GM06990 (cell line): ENCODE data around the gene LILRA5.
"Not testable (repeated sequence)": the region's sequence is repeated elsewhere in the genome, so short reads cannot be mapped to it uniquely, and the experiment has no call there.

Experiments
- DNase-seq: peaks from one replicate; pipeline ENCODE4 v3.0.0-alpha.2; 2011; ENCODE audit not compliant: insufficient read length; ENCODE audit errors: extremely low read depth
- H3K27me3 ChIP-seq: replicated peaks from 2 replicates; pipeline ENCODE4 v1.6.0; 2011; ENCODE audit warnings: low read length; ENCODE audit not compliant: control insufficient read depth, insufficient read depth
- H3K36me3 ChIP-seq: 2 replicates; pipeline ENCODE4 v1.5.1; 2011; ENCODE audit warnings: low read length; ENCODE audit not compliant: control insufficient read depth, insufficient read depth
- H3K4me3 ChIP-seq: replicated peaks from 2 replicates; pipeline ENCODE4 v1.5.1; 2011; ENCODE audit warnings: low read depth, mild to moderate bottlenecking, control low read depth, low read length
- CTCF ChIP-seq: IDR thresholded peaks from 2 replicates; pipeline ENCODE4 v1.5.1; 2011; ENCODE audit warnings: low read length, control low read depth, mild to moderate bottlenecking, inconsistent platforms; ENCODE audit not compliant: insufficient read depth, poor library complexity, severe bottlenecking

Gene LILRA5

GRCh38 chr19:54282686-54283470, 30.1 kb downstream of the LILRA5 start:
- no peak for DNase-seq
- Histone ChIP-seq H3K36me3 (no peaks in the 10 kb centered on the region), H3K27me3 (no peaks in the 10 kb centered on the region; the same call in 1 of the 2 replicates), H3K4me3 (no peak overlapping the region)
- no peak for TF ChIP-seq CTCF

GRCh38 chr19:54281729-54282075, 31.3 kb downstream of the LILRA5 start:
- H3K27me3 ChIP-seq, DNase-seq, H3K36me3 ChIP-seq, H3K4me3 ChIP-seq: not testable (repeated sequence)

- H3K4me3 ChIP-seq, result no peak within 1 kb of the TSS
- no peak for TF ChIP-seq CTCF
- H3K36me3 ChIP-seq, result no peaks in the 10 kb centered on the region
- no peaks in the 10 kb centered on the region; the same call in 1 of the 2 replicates for H3K27me3 ChIP-seq
- DNase-seq, result no peak
Observed at GRCh38 chr19:54281007-54281728, 31.8 kb downstream of the LILRA5 start, which contains the start of gene LILRB2. TSS of gene LILRB2 (minus strand) at chr19:54281110. CDS start at chr19:54280496, 614 bp downstream.

- DNase-seq, H3K36me3 ChIP-seq, H3K27me3 ChIP-seq, H3K4me3 ChIP-seq: not testable (repeated sequence)
Observed at GRCh38 chr19:54280441-54280840, 32.5 kb downstream of the LILRA5 start.

- H3K4me3 ChIP-seq, H3K36me3 ChIP-seq, DNase-seq, H3K27me3 ChIP-seq: not testable (repeated sequence)
Observed at GRCh38 chr19:54280025-54280424, 32.9 kb downstream of the LILRA5 start.

- Histone ChIP-seq H3K27me3 (no peaks in the 10 kb centered on the region; the same call in 1 of the 2 replicates), H3K4me3 (no peak overlapping the region), H3K36me3 (no peaks in the 10 kb centered on the region)
- no peak for TF ChIP-seq CTCF
- DNase-seq, result no peak
Observed at GRCh38 chr19:54279406-54279962, 33.5 kb downstream of the LILRA5 start.

GRCh38 chr19:54278571-54279195, 34.3 kb downstream of the LILRA5 start:
- H3K27me3 ChIP-seq, H3K4me3 ChIP-seq, DNase-seq, H3K36me3 ChIP-seq: not testable (repeated sequence)

- H3K36me3 ChIP-seq, H3K27me3 ChIP-seq, H3K4me3 ChIP-seq, DNase-seq: not testable (repeated sequence)
Observed at GRCh38 chr19:54278056-54278455, 34.9 kb downstream of the LILRA5 start.

- not testable (repeated sequence) for DNase-seq, H3K27me3 ChIP-seq, H3K4me3 ChIP-seq, H3K36me3 ChIP-seq
Observed at GRCh38 chr19:54277111-54277615, 35.8 kb downstream of the LILRA5 start.
